H1 (cell line): ENCODE data around the gene ZBTB43. TPM values are rescaled to one million over a fixed set of nuclear protein-coding genes. Genes with fewer than 3 reads are reported as not detected.

Source experiments
- CTCF ChIA-PET: fragments of 300-600 bp; sonication (Branson Sonifier 250); formaldehyde crosslinking; loops from one replicate; lab custom pipeline; 2021; ENCODE audit not compliant: partially characterized antibody; lab: Charles Lee
- POLR2A ChIA-PET: fragments of 300-600 bp; sonication (Branson Sonifier 250); formaldehyde crosslinking; loops from one replicate; lab custom pipeline; 2021; ENCODE audit warnings: inconsistent platforms; ENCODE audit not compliant: partially characterized antibody; lab: Charles Lee
- DNase-seq, 2 experiments: peaks; one replicate each; pipeline versions ENCODE4 v3.0.0 to v3.0.0-alpha.2; 2010 to 2022; ENCODE audit warnings: low spot score in 2 of 2, low read depth in 1 of 2, mixed read lengths in 1 of 2
- FAIRE-seq: peaks from 2 replicates; lab custom pipeline; 2011; peaks lifted over from hg19 to GRCh38; lab: Jason Lieb, UNC
- H2AFZ ChIP-seq: 2 replicates; pipeline ENCODE4 v1.8.1; 2012; ENCODE audit warnings: low read length, inconsistent platforms
- H2AK5ac ChIP-seq: 2 replicates; pipeline ENCODE4 v1.6.1; 2013; ENCODE audit warnings: low read depth, low read length
- H2BK120ac ChIP-seq: replicated peaks from 2 replicates; pipeline ENCODE3; 2013; ENCODE audit warnings: low read depth, low read length, inconsistent platforms
- H2BK12ac ChIP-seq: 2 replicates; pipeline ENCODE4 v1.6.1; 2013; ENCODE audit warnings: low read depth, low read length
- H2BK15ac ChIP-seq: 2 replicates; pipeline ENCODE4 v1.6.1; 2013; ENCODE audit warnings: low read length
- H2BK20ac ChIP-seq: 2 replicates; pipeline ENCODE4 v1.6.1; 2013; ENCODE audit warnings: low read length
- H2BK5ac ChIP-seq: 2 replicates; pipeline ENCODE4 v1.6.1; 2013; ENCODE audit warnings: low read depth, low read length
- H3K14ac ChIP-seq: 2 replicates; pipeline ENCODE4 v1.6.1; 2013; ENCODE audit warnings: inconsistent platforms; ENCODE audit not compliant: insufficient read length
- H3K18ac ChIP-seq: 2 replicates; pipeline ENCODE4 v1.6.1; 2013; ENCODE audit warnings: low read length; ENCODE audit errors: extremely low read depth
- H3K23ac ChIP-seq: 2 replicates; pipeline ENCODE4 v1.6.1; 2013; ENCODE audit warnings: inconsistent platforms; ENCODE audit not compliant: insufficient read length
- H3K23me2 ChIP-seq: 2 replicates; pipeline ENCODE4 v1.6.1; 2013; ENCODE audit warnings: low read depth, low read length
- H3K27ac ChIP-seq: 2 replicates; pipeline ENCODE4 v1.6.1; 2011; ENCODE audit warnings: low read depth, low read length, inconsistent platforms
- H3K27me3 ChIP-seq, 4 experiments: replicated peaks in 1 of 4; 1 replicate in 1 of 4; 2 replicates in 3 of 4; pipeline versions ENCODE4 v1.6.1 to v1.8.1; 2011 to 2013; ENCODE audit warnings: low read length in 3 of 4, mild to moderate bottlenecking in 3 of 4, inconsistent platforms in 2 of 4, mixed read lengths in 2 of 4, moderate library complexity in 1 of 4; ENCODE audit not compliant: control insufficient read depth in 3 of 4, insufficient read depth in 3 of 4; ENCODE audit errors: extremely low read depth in 1 of 4
- H3K36me3 ChIP-seq, 4 experiments: 2 replicates each; pipeline versions ENCODE4 v1.6.1 to v1.8.1; 2011 to 2013; ENCODE audit warnings: mild to moderate bottlenecking in 4 of 4, low read length in 3 of 4, moderate library complexity in 2 of 4, control low read depth in 1 of 4, inconsistent platforms in 1 of 4; ENCODE audit not compliant: insufficient read depth in 4 of 4, control insufficient read depth in 2 of 4
- H3K4ac ChIP-seq: replicated peaks from 2 replicates; pipeline ENCODE3; 2013; ENCODE audit warnings: low read length, low read depth, mixed read lengths, inconsistent platforms; ENCODE audit not compliant: insufficient read length
- H3K4me1 ChIP-seq, 4 experiments: replicated peaks in 1 of 4; 1 replicate in 1 of 4; 2 replicates in 3 of 4; pipeline versions ENCODE4 v1.6.1 to v1.8.1; 2011 to 2013; ENCODE audit warnings: low read length in 3 of 4, inconsistent platforms in 2 of 4, mixed read lengths in 1 of 4; ENCODE audit not compliant: insufficient read depth in 4 of 4, control insufficient read depth in 3 of 4
- H3K4me2 ChIP-seq, 2 experiments: 2 replicates each; pipeline versions ENCODE4 v1.6.1 to v1.8.1; 2011 to 2013; ENCODE audit warnings: low read depth in 2 of 2, low read length in 2 of 2, control low read depth in 1 of 2, inconsistent platforms in 1 of 2, mild to moderate bottlenecking in 1 of 2; ENCODE audit not compliant: insufficient read depth in 1 of 2
- H3K4me3 ChIP-seq, 4 experiments: fragments of 200-600, 300-600 bp in 1 of 4; sonication (generic), shearing (Covaris generic), sonication (Bioruptor Twin) in 1 of 4; 2 replicates each; pipeline versions ENCODE4 v1.5.1 to v1.8.1; 2011 to 2016; ENCODE audit warnings: low read length in 4 of 4, low read depth in 3 of 4, control low read depth in 2 of 4, inconsistent platforms in 2 of 4, mild to moderate bottlenecking in 2 of 4, mixed read lengths in 1 of 4, moderate library complexity in 1 of 4; ENCODE audit not compliant: insufficient read depth in 2 of 4; ENCODE audit errors: extremely low read depth in 1 of 4
- H3K56ac ChIP-seq: replicated peaks from 2 replicates; pipeline ENCODE3; 2013; ENCODE audit warnings: low read depth, mild to moderate bottlenecking, mixed read lengths, low read length, inconsistent platforms; ENCODE audit not compliant: insufficient read length
- H3K79me1 ChIP-seq: 2 replicates; pipeline ENCODE4 v1.6.1; 2013; ENCODE audit warnings: low read depth, low read length, control low read depth
- H3K79me2 ChIP-seq, 2 experiments: 2 replicates each; pipeline versions ENCODE4 v1.6.1 to v1.8.1; 2012 to 2013; ENCODE audit warnings: low read length in 2 of 2, mild to moderate bottlenecking in 2 of 2, inconsistent platforms in 1 of 2; ENCODE audit not compliant: insufficient read depth in 2 of 2, control insufficient read depth in 1 of 2
- H3K9ac ChIP-seq, 4 experiments: replicated peaks in 1 of 4; 1 replicate in 1 of 4; 2 replicates in 3 of 4; pipeline versions ENCODE4 v1.6.1 to v1.8.1; 2011 to 2013; ENCODE audit warnings: low read depth in 3 of 4, low read length in 3 of 4, control low read depth in 2 of 4, mild to moderate bottlenecking in 2 of 4, moderate library complexity in 2 of 4, inconsistent platforms in 1 of 4; ENCODE audit errors: extremely low read depth in 1 of 4
- H3K9me3 ChIP-seq, 2 experiments: 2 replicates each; pipeline versions ENCODE4 v1.6.1 to v1.8.1; 2012 to 2013; ENCODE audit warnings: mild to moderate bottlenecking in 2 of 2, moderate library complexity in 2 of 2, control low read depth in 1 of 2, inconsistent platforms in 1 of 2, low read depth in 1 of 2, low read length in 1 of 2, mixed read lengths in 1 of 2; ENCODE audit not compliant: insufficient read depth in 2 of 2
- H4K20me1 ChIP-seq, 2 experiments: replicated peaks in 1 of 2; 2 replicates each; pipeline versions ENCODE3 to v1.8.1; 2011 to 2013; ENCODE audit warnings: inconsistent platforms in 2 of 2, low read length in 2 of 2, mild to moderate bottlenecking in 1 of 2; ENCODE audit not compliant: insufficient read depth in 2 of 2, control insufficient read depth in 1 of 2
- H4K5ac ChIP-seq: 2 replicates; pipeline ENCODE4 v1.6.1; 2013; ENCODE audit warnings: low read length, low read depth, mixed read lengths, inconsistent platforms; ENCODE audit not compliant: insufficient read length
- H4K8ac ChIP-seq: 2 replicates; pipeline ENCODE4 v1.8.0; 2013; ENCODE audit warnings: mild to moderate bottlenecking, moderate library complexity, low read length, inconsistent platforms; ENCODE audit not compliant: insufficient read depth; ENCODE audit errors: extremely low read depth
- H4K91ac ChIP-seq: replicated peaks from 2 replicates; pipeline ENCODE3; 2013; ENCODE audit warnings: low read length, mixed read lengths, inconsistent platforms; ENCODE audit not compliant: insufficient read length
- BACH1 ChIP-seq: IDR thresholded peaks from 2 replicates; pipeline ENCODE4 v1.6.1; 2012; ENCODE audit warnings: low read length, improper control_type of control experiment
- BCL11A ChIP-seq, 2 experiments: IDR thresholded peaks; one replicate each; pipeline ENCODE4 v1.6.1; 2011; ENCODE audit warnings: low read depth in 2 of 2, low read length in 2 of 2, mild to moderate bottlenecking in 2 of 2
- CEBPB ChIP-seq: IDR thresholded peaks from 2 replicates; pipeline ENCODE4 v1.6.1; 2012; ENCODE audit warnings: low read depth, low read length
- CHD1 ChIP-seq: IDR thresholded peaks from 2 replicates; pipeline ENCODE4 v1.6.1; 2012; ENCODE audit warnings: low read depth, low read length, improper control_type of control experiment
- EZH2 ChIP-seq: fragments of 200-600 bp; sonication (generic); IDR thresholded peaks from 2 replicates; pipeline ENCODE4 v1.7.1; 2012; ENCODE audit warnings: low read depth, mild to moderate bottlenecking, moderate library complexity, low read length, inconsistent platforms; ENCODE audit not compliant: severe bottlenecking
- HDAC2 ChIP-seq, 2 experiments: fragments of 300-600 bp in 1 of 2; sonication (generic) in 1 of 2; IDR thresholded peaks; 2 replicates each; pipeline ENCODE4 v1.6.1; 2011 to 2012; ENCODE audit warnings: low read depth in 2 of 2, low read length in 2 of 2, mild to moderate bottlenecking in 2 of 2, moderate library complexity in 2 of 2, borderline replicate concordance in 1 of 2, inconsistent platforms in 1 of 2
- JUND ChIP-seq: IDR thresholded peaks from 2 replicates; pipeline ENCODE4 v1.6.1; 2011; ENCODE audit warnings: mild to moderate bottlenecking, improper control_type of control experiment, low read length
- KDM4A ChIP-seq: IDR thresholded peaks from one replicate; pipeline ENCODE4 v1.7.1; 2012; ENCODE audit warnings: low read depth, mild to moderate bottlenecking, moderate library complexity, low read length, inconsistent platforms; ENCODE audit not compliant: severe bottlenecking
- PHF8 ChIP-seq: fragments of 200-600 bp; sonication (generic); conservative IDR thresholded peaks from 2 replicates; pipeline ENCODE4 v1.7.1; 2012; ENCODE audit warnings: low read depth, mild to moderate bottlenecking, inconsistent platforms, low read length, moderate library complexity
- RAD21 ChIP-seq, 2 experiments: IDR thresholded peaks in 1 of 2; conservative IDR thresholded peaks in 1 of 2; 2 replicates each; pipeline ENCODE4 v1.6.1; 2011; ENCODE audit warnings: low read depth in 2 of 2, low read length in 2 of 2, improper control_type of control experiment in 1 of 2, inconsistent platforms in 1 of 2, mild to moderate bottlenecking in 1 of 2, moderate library complexity in 1 of 2
- SIX5 ChIP-seq: IDR thresholded peaks from 2 replicates; pipeline ENCODE4 v1.6.1; 2011; ENCODE audit warnings: mild to moderate bottlenecking, low read depth, low read length
- SUZ12 ChIP-seq: fragments of 200-600 bp; sonication (generic); IDR thresholded peaks from 2 replicates; pipeline ENCODE4 v1.6.1; 2012; ENCODE audit warnings: mild to moderate bottlenecking, inconsistent platforms, low read length, moderate library complexity, mixed read lengths
- YY1 ChIP-seq: IDR thresholded peaks from 2 replicates; pipeline ENCODE4 v1.6.1; 2011; ENCODE audit warnings: low read depth, mild to moderate bottlenecking, low read length
- ZNF274 ChIP-seq: IDR thresholded peaks from 2 replicates; pipeline ENCODE4 v1.7.0; 2012; ENCODE audit warnings: low read length, borderline replicate concordance; ENCODE audit errors: extremely low read depth
- WGBS, 2 experiments: shearing (Covaris generic) in 1 of 2; methylation state at CpG; one replicate each; pipeline versions ENCODE4 v1.1.6 to v1.1.7; 2013 to 2015; ENCODE audit warnings: low lambda C conversion rate in 2 of 2, mixed read lengths in 2 of 2, inconsistent platforms in 1 of 2, low coverage in 1 of 2, missing lambda C conversion rate in 1 of 2; ENCODE audit not compliant: insufficient replicate concordance in 2 of 2, insufficient coverage in 1 of 2, insufficient read length in 1 of 2; ENCODE audit errors: extremely low coverage in 1 of 2, missing lambda C conversion rate in 1 of 2; 5-methylcytosine and 5-hydroxymethylcytosine counted together
- polyA plus RNA-seq, 7 experiments: library from polyadenylated mRNA; depleted of rRNA in 3 of 7; stranded (reverse) in 5 of 7; unstranded in 2 of 7; fragments of >200 nt in 5 of 7; fragments of 200-250 nt in 2 of 7; gene quantifications; 1 replicate in 5 of 7; 2 replicates in 1 of 7; 4 replicates in 1 of 7; pipeline versions ENCODE4 v1.2.1 to v1.2.3, GENCODE V29; 2011 to 2013; ENCODE audit warnings: missing spikeins in 2 of 7, mixed read lengths in 2 of 7
- total RNA-seq: library from RNA; stranded (reverse); fragmentation: NEBNext Ultra II Directional; extraction: Animal tissue kit (Norgen Biotek cat#: 25700); gene quantifications from 2 replicates; pipeline ENCODE4 v1.2.1, GENCODE V29; 2021

ZBTB43 gene
- total and polyA plus RNA-seq, 2 of the 8 experiments (the other 6 are each of a cell fraction or from before 2014, with no cell fraction given): 4.1 to 16.7 TPM

GRCh38 chr9:126827227-126827626 is 22.4 kb downstream of the ZBTB43 start:
- Histone ChIP-seq H3K14ac (no peak overlapping the region), H3K27me3 (no peaks in the 10 kb centered on the region), H3K4me3 (no peak overlapping the region), H2BK15ac (no peak overlapping the region), H3K36me3 (peaks cover 0 to 2% (median 0%) of the 10 kb centered on the region in 4 experiments; a peak in 2 of 8 replicates), H2BK5ac (no peak overlapping the region), H4K20me1 (peaks cover 0 to 2% of the 10 kb centered on the region in 2 experiments), H3K56ac (no peak overlapping the region), H3K27ac (no peak overlapping the region), H2BK20ac (no peak overlapping the region), H3K4ac (no peak overlapping the region), H3K23ac (no peak overlapping the region), H4K8ac (no peak overlapping the region), H4K91ac (no peak overlapping the region), H3K9me3 (no peaks in the 10 kb centered on the region), H2BK12ac (no peak overlapping the region), H2AFZ (no peak overlapping the region), H3K4me1 (no peaks in the 10 kb centered on the region), H3K23me2 (no peaks in the 10 kb centered on the region), H3K9ac (no peak overlapping the region), H2BK120ac (no peak overlapping the region), H3K18ac (no peak overlapping the region), H2AK5ac (no peak overlapping the region), H4K5ac (no peak overlapping the region), H3K79me2 (peaks cover 0 to 11% of the 10 kb centered on the region in 2 experiments; a peak in 1 of 4 replicates), H3K79me1 (peaks cover 2% of the 10 kb centered on the region; the same call in 1 of the 2 replicates), H3K4me2 (no peak overlapping the region)
- CTCF ChIA-PET: no interaction called here
- no peak for FAIRE-seq
- DNase-seq: no peak
- 93% methylated on average over 7 of the region's 7 CpGs; no CpG with 5 or more reads in 1 of the 2 experiments for WGBS, 2 experiments
- POLR2A ChIA-PET: no interaction called here
- TF ChIP-seq RAD21 (IDR thresholded peaks at IDR 0.05 in 1 of 2, conservative IDR thresholded peaks at IDR 0.05 in 1 of 2; ENCODE audit: low read depth in 2 of 2, low read length in 2 of 2) (no peak), SUZ12 (no peak), SIX5 (no peak), HDAC2 (IDR thresholded peaks at IDR 0.05; ENCODE audit: borderline replicate concordance in 1 of 2, low read depth in 2 of 2, low read length in 2 of 2) (no peak), BACH1 (no peak), EZH2 (no peak), BCL11A (IDR thresholded peaks at IDR 0.05; ENCODE audit: low read depth in 2 of 2, low read length in 2 of 2) (no peak), CHD1 (no peak), KDM4A (no peak), JUND (no peak), CEBPB (no peak), PHF8 (no peak), ZNF274 (no peak), YY1 (no peak)
